GM12891 (cell line): ENCODE results near the gene ADAMTS17.

Experiments
- POLR2A ChIP-seq: IDR thresholded peaks from 2 replicates; pipeline ENCODE4 v1.6.1; 2011; ENCODE audit warnings: low read depth, low read length, control low read depth
- POLR2AphosphoS5 ChIP-seq: IDR thresholded peaks from 2 replicates; pipeline ENCODE4 v1.6.1; 2011; ENCODE audit warnings: low read depth, low read length, control low read depth
- SPI1 ChIP-seq: IDR thresholded peaks from 2 replicates; pipeline ENCODE4 v1.6.1; 2011; ENCODE audit warnings: low read depth, low read length, control low read depth
- TAF1 ChIP-seq: IDR thresholded peaks from 2 replicates; pipeline ENCODE4 v1.6.1; 2011; ENCODE audit warnings: low read depth, low read length, control low read depth

- TF ChIP-seq POLR2A, result no peak
- no peak for TF ChIP-seq TAF1
- TF ChIP-seq POLR2AphosphoS5, result no peak
- no peak for TF ChIP-seq SPI1
Measured at GRCh38 chr15:100255644-100256043, 86.1 kb downstream of the ADAMTS17 start.
